Loucy (cell line): ENCODE measurements around the gene RAB8A.

Source experiments
- H2AFZ ChIP-seq: fragments of 200-600 bp; sonication (generic); 2 replicates; pipeline ENCODE4 v1.6.0; 2016; ENCODE audit warnings: antibody characterized with exemption, mild to moderate bottlenecking, low read length, moderate library complexity
- H3F3A ChIP-seq: fragments of 200-600 bp; 2 replicates; pipeline ENCODE4 v1.6.0; 2016; ENCODE audit warnings: antibody characterized with exemption, low read depth, mild to moderate bottlenecking
- H3K27me3 ChIP-seq: fragments of 200-600 bp; sonication (generic); 2 replicates; pipeline ENCODE4 v1.6.1; 2014; ENCODE audit warnings: low read length, mild to moderate bottlenecking; ENCODE audit not compliant: insufficient read depth, poor library complexity, severe bottlenecking
- H3K36me3 ChIP-seq: fragments of 200-600 bp; sonication (generic); 2 replicates; pipeline ENCODE4 v1.6.1; 2016; ENCODE audit warnings: low read length; ENCODE audit not compliant: insufficient read depth
- H3K4me1 ChIP-seq: fragments of 200-600 bp; sonication (generic); 2 replicates; pipeline ENCODE4 v1.5.1; 2014; ENCODE audit warnings: low read length, mild to moderate bottlenecking; ENCODE audit not compliant: insufficient read depth, poor library complexity, severe bottlenecking
- H3K4me2 ChIP-seq: fragments of 200-600 bp; sonication (generic); 2 replicates; pipeline ENCODE4 v1.6.0; 2014; ENCODE audit warnings: antibody characterized with exemption, low read length, low read depth, mild to moderate bottlenecking; ENCODE audit not compliant: poor library complexity, severe bottlenecking
- H3K4me3 ChIP-seq: fragments of 200-600 bp; sonication (generic); 2 replicates; pipeline ENCODE4 v1.5.1; 2014; ENCODE audit warnings: low read length, mild to moderate bottlenecking, mixed read lengths; ENCODE audit not compliant: poor library complexity, severe bottlenecking
- H3K79me2 ChIP-seq: fragments of 200-600 bp; sonication (generic); 2 replicates; pipeline ENCODE4 v1.6.1; 2014; ENCODE audit warnings: low read length; ENCODE audit not compliant: insufficient read depth
- H3K9ac ChIP-seq: fragments of 200-600 bp; sonication (generic); 2 replicates; pipeline ENCODE4 v1.6.0; 2014; ENCODE audit warnings: mild to moderate bottlenecking, low read depth, low read length, moderate library complexity; ENCODE audit not compliant: poor library complexity, severe bottlenecking
- H3K9me2 ChIP-seq: fragments of 200-600 bp; sonication (generic); replicated peaks from 2 replicates; pipeline ENCODE4 v1.6.1; 2016; ENCODE audit warnings: low read depth, low read length, mixed read lengths
- H3K9me3 ChIP-seq: fragments of 200-600 bp; sonication (generic); 2 replicates; pipeline ENCODE4 v1.6.1; 2014; ENCODE audit warnings: mild to moderate bottlenecking, antibody characterized with exemption, low read length, low read depth; ENCODE audit not compliant: insufficient read depth
- H4K20me1 ChIP-seq: fragments of 200-600 bp; sonication (generic); 2 replicates; pipeline ENCODE4 v1.6.0; 2014; ENCODE audit warnings: antibody characterized with exemption, low read length, mild to moderate bottlenecking; ENCODE audit not compliant: insufficient read depth, poor library complexity, severe bottlenecking
- CTCF ChIP-seq: fragments of 200-600 bp; sonication (generic); conservative IDR thresholded peaks from 2 replicates; pipeline ENCODE4 v1.5.1; 2014; ENCODE audit warnings: mild to moderate bottlenecking, antibody characterized with exemption, low read length
- EZH2phosphoT487 ChIP-seq: fragments of 200-600 bp; IDR thresholded peaks from 2 replicates; pipeline ENCODE4 v1.6.1; 2018; ENCODE audit warnings: antibody characterized with exemption, mild to moderate bottlenecking, moderate library complexity, borderline replicate concordance

Gene RAB8A

DNA sequence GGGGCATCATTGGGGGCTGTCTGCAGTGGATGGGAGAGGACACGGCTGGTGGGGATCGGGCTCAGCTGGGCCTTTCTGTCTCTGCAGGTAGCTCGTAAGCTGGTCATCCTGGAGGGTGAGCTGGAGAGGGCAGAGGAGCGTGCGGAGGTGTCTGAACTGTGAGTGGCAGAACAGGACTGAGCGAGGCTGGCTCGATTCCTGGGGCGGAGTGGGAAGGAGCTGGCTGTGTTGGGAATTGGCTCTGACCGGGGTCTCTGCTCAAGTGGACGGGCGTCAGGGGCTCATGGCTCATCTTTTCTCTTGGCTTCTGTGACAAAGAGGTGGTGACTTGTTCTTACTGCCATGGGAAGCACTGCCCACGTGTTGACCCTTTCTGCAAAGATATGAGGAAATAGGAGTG lies 23.7 kb upstream of the RAB8A start:
- no peaks in the 10 kb centered on the region for H3K27me3 ChIP-seq
- no peak for TF ChIP-seq CTCF
- no peak overlapping the region for H3K4me3 ChIP-seq
- H3K79me2 ChIP-seq, result peaks cover 99% of the 10 kb centered on the region
- peaks cover 85% of the 10 kb centered on the region for H4K20me1 ChIP-seq
- 0 out of 2 replicates have a peak, but pooled peaks cover 6% of the 10 kb centered on the region for H3F3A ChIP-seq
- H3K9me3 ChIP-seq, result no peaks in the 10 kb centered on the region
- H2AFZ ChIP-seq, result no peak overlapping the region
- H3K4me2 ChIP-seq, result peak overlapping the region; percentile 88
- peak overlapping the region; percentile 74 for H3K9ac ChIP-seq
- H3K36me3 ChIP-seq, result peaks cover 100% of the 10 kb centered on the region
- H3K4me1 ChIP-seq, result peaks cover 48% of the 10 kb centered on the region
- no peaks in the 10 kb centered on the region for H3K9me2 ChIP-seq

- H3K79me2 ChIP-seq, result peaks cover 99% of the 10 kb centered on the region
- H3K9ac ChIP-seq, result peak overlapping the region; percentile 74
- TF ChIP-seq CTCF (peak; percentile 47), EZH2phosphoT487 (no peak)
- H3F3A ChIP-seq, result peaks cover 7% of the 10 kb centered on the region; the same call in 1 of the 2 replicates
- H3K4me3 ChIP-seq, result no peak overlapping the region
- peak overlapping the region; percentile 88 for H3K4me2 ChIP-seq
- H3K27me3 ChIP-seq, result no peaks in the 10 kb centered on the region
- H3K36me3 ChIP-seq, result peaks cover 100% of the 10 kb centered on the region
- no peak overlapping the region for H2AFZ ChIP-seq
- peaks cover 48% of the 10 kb centered on the region for H3K4me1 ChIP-seq
- no peaks in the 10 kb centered on the region for H3K9me2 ChIP-seq
- peaks cover 84% of the 10 kb centered on the region for H4K20me1 ChIP-seq
- no peaks in the 10 kb centered on the region for H3K9me3 ChIP-seq
These were observed 23.2 kb upstream of the RAB8A start for GRCh38 chr19:16088351-16089009.

DNA sequence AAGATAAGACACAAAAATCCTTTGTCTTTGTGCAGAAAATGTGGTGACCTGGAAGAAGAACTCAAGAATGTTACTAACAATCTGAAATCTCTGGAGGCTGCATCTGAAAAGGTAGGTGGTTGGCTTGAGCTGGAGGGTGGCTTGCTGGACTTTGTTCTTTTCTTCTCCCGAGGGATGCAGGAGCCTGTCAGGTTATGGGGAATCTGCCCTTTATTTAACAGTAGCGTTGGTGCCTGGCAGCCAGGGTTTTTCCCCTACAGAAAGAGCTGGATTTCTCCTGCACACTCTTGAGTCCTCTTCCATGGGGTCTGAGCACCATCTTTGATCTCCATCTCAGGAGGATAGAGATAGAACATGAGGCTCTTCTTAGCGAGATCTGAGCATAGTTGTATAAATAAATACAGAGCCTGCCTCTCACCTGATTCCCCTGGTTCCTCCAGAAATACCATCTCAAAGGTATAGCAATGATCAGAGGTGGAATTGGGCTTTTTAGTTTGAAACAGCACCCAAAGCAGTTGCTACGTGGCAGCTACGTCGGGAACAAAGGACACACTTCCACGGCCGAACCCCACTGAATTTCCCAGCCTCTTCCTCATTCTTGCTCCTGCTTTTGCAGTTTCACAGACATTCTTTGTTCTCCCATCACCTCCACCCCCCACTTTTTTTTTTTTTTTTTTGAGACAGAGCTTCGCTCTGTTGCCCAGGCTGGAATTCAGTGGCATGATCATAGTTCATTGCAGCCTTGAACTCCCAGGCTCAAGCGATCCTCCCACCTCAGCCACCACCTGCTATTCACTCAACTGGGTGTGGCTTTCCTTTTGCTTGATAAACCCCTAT lies 22.5 kb upstream of the RAB8A start:
- Histone ChIP-seq H3K9me2 (no peaks in the 10 kb centered on the region), H3K9me3 (no peaks in the 10 kb centered on the region), H3K36me3 (peaks cover 100% of the 10 kb centered on the region), H2AFZ (no peak overlapping the region), H4K20me1 (peaks cover 80% of the 10 kb centered on the region), H3K9ac (peak overlapping the region; percentile 74), H3K4me2 (peak overlapping the region; percentile 21), H3K79me2 (peaks cover 95% of the 10 kb centered on the region), H3K27me3 (no peaks in the 10 kb centered on the region), H3K4me3 (no peak overlapping the region), H3K4me1 (peaks cover 44% of the 10 kb centered on the region), H3F3A (peaks cover 11% of the 10 kb centered on the region; the same call in 1 of the 2 replicates)
- no peak for TF ChIP-seq EZH2phosphoT487
- TF ChIP-seq CTCF, result no peak
